ENCODE data around the gene BMP10.

BMP10 gene

DNA sequence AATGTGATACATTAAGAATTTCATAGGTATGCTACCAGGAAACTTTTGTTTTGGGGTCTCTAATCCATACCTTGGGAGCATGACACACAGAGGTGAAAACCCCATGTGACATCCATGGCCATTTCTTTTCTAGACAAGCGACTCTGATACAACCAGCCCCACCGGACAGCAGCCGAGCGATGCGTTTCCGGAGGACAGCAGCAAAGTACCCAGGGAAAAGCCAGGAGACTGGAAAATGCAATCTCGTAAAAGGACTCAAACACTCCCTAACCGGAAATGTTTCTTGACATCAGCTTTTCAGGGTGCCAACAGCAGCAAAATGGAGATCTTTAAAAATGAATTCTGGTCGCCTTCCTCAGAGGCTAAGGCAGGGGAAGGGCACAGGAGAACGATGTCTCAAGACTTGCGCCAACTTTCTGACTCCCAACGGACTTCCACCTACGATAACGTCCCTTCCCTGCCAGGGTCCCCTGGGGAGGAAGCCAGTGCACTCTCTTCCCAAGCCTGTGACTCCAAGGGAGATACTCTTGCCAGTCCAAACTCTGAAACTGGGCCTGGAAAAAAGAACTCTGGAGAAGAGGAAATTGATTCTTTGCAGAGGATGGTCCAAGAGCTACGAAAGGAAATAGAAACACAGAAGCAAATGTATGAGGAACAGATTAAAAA, 48.9 kb downstream of the BMP10 start:
- DNase-seq (ENCODE audit: low spot score): no peak
- TF ChIP-seq, protein P1, sequence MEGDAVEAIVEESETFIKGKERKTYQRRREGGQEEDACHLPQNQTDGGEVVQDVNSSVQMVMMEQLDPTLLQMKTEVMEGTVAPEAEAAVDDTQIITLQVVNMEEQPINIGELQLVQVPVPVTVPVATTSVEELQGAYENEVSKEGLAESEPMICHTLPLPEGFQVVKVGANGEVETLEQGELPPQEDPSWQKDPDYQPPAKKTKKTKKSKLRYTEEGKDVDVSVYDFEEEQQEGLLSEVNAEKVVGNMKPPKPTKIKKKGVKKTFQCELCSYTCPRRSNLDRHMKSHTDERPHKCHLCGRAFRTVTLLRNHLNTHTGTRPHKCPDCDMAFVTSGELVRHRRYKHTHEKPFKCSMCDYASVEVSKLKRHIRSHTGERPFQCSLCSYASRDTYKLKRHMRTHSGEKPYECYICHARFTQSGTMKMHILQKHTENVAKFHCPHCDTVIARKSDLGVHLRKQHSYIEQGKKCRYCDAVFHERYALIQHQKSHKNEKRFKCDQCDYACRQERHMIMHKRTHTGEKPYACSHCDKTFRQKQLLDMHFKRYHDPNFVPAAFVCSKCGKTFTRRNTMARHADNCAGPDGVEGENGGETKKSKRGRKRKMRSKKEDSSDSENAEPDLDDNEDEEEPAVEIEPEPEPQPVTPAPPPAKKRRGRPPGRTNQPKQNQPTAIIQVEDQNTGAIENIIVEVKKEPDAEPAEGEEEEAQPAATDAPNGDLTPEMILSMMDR (IDR thresholded peaks at IDR 0.05; ENCODE audit: extremely low read depth, insufficient read depth, missing control alignments): no peak
- in situ Hi-C loops (cut with MboI; ENCODE audit: low pct_unique_long_range_greater_than_20kb, low sequenced_read_pairs, unreplicated experiment): no loop called here

DNA sequence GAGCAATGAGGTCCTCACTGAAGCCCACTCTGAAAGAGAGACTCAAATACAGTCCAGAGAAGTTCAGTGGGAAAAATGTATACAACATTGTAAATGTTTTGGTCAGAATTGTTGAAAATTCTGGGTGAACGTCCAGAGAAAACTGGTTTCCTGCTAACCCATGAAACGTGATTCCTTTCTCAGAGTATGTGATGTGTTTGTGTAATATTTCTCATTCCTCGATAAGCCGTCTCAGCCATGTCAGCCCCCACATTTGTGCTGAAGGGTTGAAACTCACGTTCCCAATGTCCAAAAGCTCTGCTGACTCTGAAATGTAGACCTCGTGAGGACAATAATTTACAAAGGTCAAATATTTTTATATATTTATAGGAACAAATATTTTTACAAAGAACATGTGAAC, 51.6 kb downstream of the BMP10 start:
- DNase-seq (ENCODE audit: low spot score): no peak
- TF ChIP-seq, protein P1 (IDR thresholded peaks at IDR 0.05; ENCODE audit: extremely low read depth, insufficient read depth, missing control alignments): no peak
- in situ Hi-C loops (cut with MboI; ENCODE audit: low pct_unique_long_range_greater_than_20kb, low sequenced_read_pairs, unreplicated experiment): no loop called here

DNA sequence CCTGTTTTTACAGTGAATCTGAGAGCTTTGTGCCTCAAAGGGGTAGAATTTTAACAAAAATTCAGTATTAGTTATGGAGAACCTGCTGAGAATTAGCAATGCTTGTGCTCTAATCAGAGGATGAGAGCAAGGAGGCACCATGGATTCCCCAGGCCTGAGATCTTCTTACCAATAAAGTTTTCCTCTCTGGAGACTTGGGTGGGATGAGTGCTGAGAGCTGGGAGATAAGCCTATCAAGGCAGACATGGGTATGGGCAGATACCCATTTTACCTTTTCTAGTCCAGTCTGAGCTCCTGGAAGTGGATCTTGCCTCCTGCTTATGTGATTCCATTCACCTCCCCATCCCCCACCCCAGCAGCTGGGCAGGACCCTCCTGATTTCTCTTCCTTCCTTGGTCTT, 53.9 kb downstream of the BMP10 start:
- no peak for DNase-seq (ENCODE audit: low spot score)
- in situ Hi-C loops (cut with MboI; ENCODE audit: low pct_unique_long_range_greater_than_20kb, low sequenced_read_pairs, unreplicated experiment): no loop called here
- TF ChIP-seq, protein P1 (IDR thresholded peaks at IDR 0.05; ENCODE audit: extremely low read depth, insufficient read depth, missing control alignments): no peak
